ENCODE results near the gene ZNF195. TPM values are rescaled to one million over a fixed set of nuclear protein-coding genes. Genes with fewer than 3 reads are reported as not detected.

The ZNF195 gene
- total and polyA plus RNA-seq, 12 donors = 7.9 to 29.5 (median 20.4) TPM

- no peaks in the 10 kb centered on the region for H3K4me1 ChIP-seq (replicated peaks in 1 of 2)
- no peak overlapping the region for H3K27ac ChIP-seq
- H3K4me3 ChIP-seq = no peak overlapping the region
- 89 to 95% (median 94%) methylated on average over 9 of the region's 9 CpGs for WGBS, 4 donors
- DNase-seq = no peak
- no peaks in the 10 kb centered on the region for H3K36me3 ChIP-seq (replicated peaks in 1 of 2)
- H3K27me3 ChIP-seq = no peaks in the 10 kb centered on the region
- no peak for TF ChIP-seq POLR2A (IDR thresholded peaks at IDR 0.05)
- TF ChIP-seq, protein P1, sequence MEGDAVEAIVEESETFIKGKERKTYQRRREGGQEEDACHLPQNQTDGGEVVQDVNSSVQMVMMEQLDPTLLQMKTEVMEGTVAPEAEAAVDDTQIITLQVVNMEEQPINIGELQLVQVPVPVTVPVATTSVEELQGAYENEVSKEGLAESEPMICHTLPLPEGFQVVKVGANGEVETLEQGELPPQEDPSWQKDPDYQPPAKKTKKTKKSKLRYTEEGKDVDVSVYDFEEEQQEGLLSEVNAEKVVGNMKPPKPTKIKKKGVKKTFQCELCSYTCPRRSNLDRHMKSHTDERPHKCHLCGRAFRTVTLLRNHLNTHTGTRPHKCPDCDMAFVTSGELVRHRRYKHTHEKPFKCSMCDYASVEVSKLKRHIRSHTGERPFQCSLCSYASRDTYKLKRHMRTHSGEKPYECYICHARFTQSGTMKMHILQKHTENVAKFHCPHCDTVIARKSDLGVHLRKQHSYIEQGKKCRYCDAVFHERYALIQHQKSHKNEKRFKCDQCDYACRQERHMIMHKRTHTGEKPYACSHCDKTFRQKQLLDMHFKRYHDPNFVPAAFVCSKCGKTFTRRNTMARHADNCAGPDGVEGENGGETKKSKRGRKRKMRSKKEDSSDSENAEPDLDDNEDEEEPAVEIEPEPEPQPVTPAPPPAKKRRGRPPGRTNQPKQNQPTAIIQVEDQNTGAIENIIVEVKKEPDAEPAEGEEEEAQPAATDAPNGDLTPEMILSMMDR (IDR thresholded peaks at IDR 0.05) = no peak
- H3K9me3 ChIP-seq (replicated peaks in 1 of 3) = no peaks in the 10 kb centered on the region
- intact Hi-C loops (cut with DNase I) = loop anchor here in 1 of 2 donors (10.0 kb wide), 1 partner anchor 58 kb away; no protein-coding TSS in a partner anchor
These were observed 32.4 kb downstream of the ZNF195 start for GRCh38 chr11:3346587-3346986.

DNA sequence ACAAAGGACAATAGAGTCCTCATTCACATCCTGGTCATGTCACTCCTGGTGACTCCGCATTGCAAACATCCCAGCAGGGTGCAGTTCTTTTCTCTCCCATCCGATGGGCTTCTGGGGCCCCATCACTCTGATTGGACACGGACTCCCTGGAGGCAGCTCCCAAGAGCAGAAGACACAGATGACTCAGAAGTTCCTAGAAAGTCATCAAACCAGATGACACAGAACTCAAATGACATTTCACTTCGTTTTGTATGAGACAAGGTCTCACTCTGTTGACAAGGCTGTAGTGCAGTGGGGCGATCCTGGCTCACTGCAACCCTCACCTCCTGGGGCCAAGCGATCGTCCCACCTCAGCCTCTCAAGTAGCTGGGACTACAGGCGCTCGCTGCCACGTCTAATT is 33.2 kb downstream of the ZNF195 start:
- TF ChIP-seq POLR2A (IDR thresholded peaks at IDR 0.05) = no peak
- TF ChIP-seq, protein P1 (IDR thresholded peaks at IDR 0.05) = no peak
- H3K4me1 ChIP-seq (replicated peaks in 1 of 2) = no peaks in the 10 kb centered on the region
- intact Hi-C loops (cut with DNase I) = loop anchor here in 1 of 2 donors (10.0 kb wide), 1 partner anchor 59 kb away; no protein-coding TSS in a partner anchor
- H3K4me3 ChIP-seq = no peak overlapping the region
- H3K9me3 ChIP-seq (replicated peaks in 1 of 3) = no peaks in the 10 kb centered on the region
- no peaks in the 10 kb centered on the region for H3K36me3 ChIP-seq (replicated peaks in 1 of 2)
- DNase-seq = no peak
- H3K27ac ChIP-seq = no peak overlapping the region
- 79 to 87% (median 83%) methylated on average over 9 to 10 of the region's 10 CpGs for WGBS, 4 donors
- no peaks in the 10 kb centered on the region for H3K27me3 ChIP-seq

DNA sequence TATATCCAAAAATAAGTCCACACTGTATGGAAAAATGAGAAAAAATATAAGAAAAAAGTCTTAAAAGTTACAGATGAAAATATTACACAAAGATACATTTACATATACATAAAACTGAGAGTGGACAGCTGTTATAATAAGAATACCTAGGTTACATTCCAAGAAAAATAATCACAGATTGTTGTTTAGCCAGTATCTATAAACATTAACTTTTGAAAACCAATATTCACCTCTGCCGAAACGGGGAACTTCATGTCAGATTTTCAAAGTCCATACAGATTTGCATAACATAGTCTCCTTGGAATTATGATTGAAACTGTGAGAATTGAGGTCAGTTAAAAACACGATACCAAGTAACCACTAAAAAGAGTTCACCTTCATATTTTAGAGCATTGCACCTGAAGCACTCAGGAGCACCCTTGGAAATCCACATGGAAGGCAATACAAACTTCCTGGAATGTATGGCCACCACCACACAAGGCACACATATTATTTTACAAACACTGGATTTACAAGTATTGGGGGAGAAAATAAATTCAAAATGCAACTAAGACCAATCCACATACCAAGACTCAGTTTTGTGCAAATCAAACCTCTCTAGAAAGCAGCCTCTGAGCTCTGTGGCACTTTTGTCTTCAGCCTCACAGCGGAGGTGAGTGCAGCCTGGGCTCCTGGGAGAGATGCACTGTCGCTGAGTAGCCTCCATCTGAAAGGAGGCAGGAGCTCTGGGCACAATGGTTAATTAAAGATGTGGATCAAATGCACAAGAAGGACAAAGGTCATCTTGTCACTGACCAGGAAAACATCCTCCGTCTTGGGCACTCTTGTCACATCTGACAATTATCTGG is 34.4 kb downstream of the ZNF195 start:
- Histone ChIP-seq H3K9me3 (replicated peaks in 1 of 3) (no peaks in the 10 kb centered on the region), H3K4me1 (replicated peaks in 1 of 2) (no peaks in the 10 kb centered on the region), H3K36me3 (replicated peaks in 1 of 2) (no peaks in the 10 kb centered on the region), H3K27ac (no peak overlapping the region), H3K4me3 (no peak overlapping the region), H3K27me3 (no peaks in the 10 kb centered on the region)
- TF ChIP-seq POLR2A (IDR thresholded peaks at IDR 0.05) = no peak
- TF ChIP-seq, protein P1 (IDR thresholded peaks at IDR 0.05) = no peak
- no peak for DNase-seq
- intact Hi-C loops (cut with DNase I) = loop anchor here in 1 of 2 donors (10.0 kb wide), 1 partner anchor 60 kb away; no protein-coding TSS in a partner anchor
- WGBS, 4 donors = 70 to 82% (median 77%) methylated on average over 6 of the region's 6 CpGs

DNA sequence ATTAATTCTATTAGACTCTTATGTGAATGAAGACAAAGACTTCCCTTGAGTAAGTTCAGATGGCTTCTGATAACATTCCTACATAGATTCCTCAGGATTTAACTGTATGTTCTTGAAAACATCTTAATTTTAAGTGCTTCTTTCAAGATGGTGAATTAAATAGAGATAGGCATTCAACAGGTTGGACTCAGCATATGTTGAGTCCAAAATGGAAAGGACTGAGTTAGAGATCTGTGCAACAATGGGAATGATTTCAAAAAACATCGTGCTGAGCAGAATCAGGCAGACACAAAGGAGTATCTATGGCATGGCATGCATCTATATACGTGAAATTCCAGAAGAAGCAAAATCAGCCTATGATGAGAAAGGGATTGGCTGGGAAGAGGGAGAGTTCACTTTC is 36.2 kb downstream of the ZNF195 start:
- intact Hi-C loops (cut with DNase I) = loop anchor here in 1 of 2 donors (10.0 kb wide), 1 partner anchor 62 kb away; no protein-coding TSS in a partner anchor
- TF ChIP-seq POLR2A (IDR thresholded peaks at IDR 0.05) = no peak
- TF ChIP-seq, protein P1 (IDR thresholded peaks at IDR 0.05) = no peak
- 66 to 81% (median 73%) methylated on average over 2 of the region's 2 CpGs for WGBS, 4 donors
- H3K36me3 ChIP-seq (replicated peaks in 1 of 2) = no peaks in the 10 kb centered on the region
- no peak overlapping the region for H3K27ac ChIP-seq
- no peaks in the 10 kb centered on the region for H3K27me3 ChIP-seq
- no peaks in the 10 kb centered on the region for H3K9me3 ChIP-seq (replicated peaks in 1 of 3)
- no peaks in the 10 kb centered on the region for H3K4me1 ChIP-seq (replicated peaks in 1 of 2)
- no peak for DNase-seq
- H3K4me3 ChIP-seq = no peak overlapping the region
